Astrocyte (in vitro differentiated cells and primary cell): ENCODE data around the gene RAPGEF3.

Source experiments
- EZH2 ChIP-seq: IDR thresholded peaks from 2 replicates; pipeline ENCODE4 v1.6.1; 2012; ENCODE audit warnings: mild to moderate bottlenecking, low read length, inconsistent platforms; ENCODE audit not compliant: insufficient read depth
- TF ChIP-seq, protein P1 (sequence below): IDR thresholded peaks from 2 replicates; pipeline ENCODE4 v1.5.1; 2011; ENCODE audit warnings: low read depth, mild to moderate bottlenecking, inconsistent platforms, low read length, moderate library complexity; ENCODE audit not compliant: insufficient read depth

DNA sequence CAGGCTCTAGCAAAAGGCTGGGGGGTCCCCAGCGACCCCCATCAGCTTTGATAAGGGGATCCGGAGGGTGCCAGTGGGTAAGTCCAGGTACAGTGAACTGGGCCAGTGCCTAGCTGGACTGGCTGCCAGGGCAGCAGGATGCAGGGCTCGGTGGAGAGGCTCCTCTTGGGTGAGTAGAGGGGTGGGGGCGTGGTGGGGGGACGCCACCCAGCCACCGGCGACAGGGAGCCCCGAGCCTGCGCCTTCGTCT, 171 bp downstream of the RAPGEF3 start:
- TF ChIP-seq, protein P1, sequence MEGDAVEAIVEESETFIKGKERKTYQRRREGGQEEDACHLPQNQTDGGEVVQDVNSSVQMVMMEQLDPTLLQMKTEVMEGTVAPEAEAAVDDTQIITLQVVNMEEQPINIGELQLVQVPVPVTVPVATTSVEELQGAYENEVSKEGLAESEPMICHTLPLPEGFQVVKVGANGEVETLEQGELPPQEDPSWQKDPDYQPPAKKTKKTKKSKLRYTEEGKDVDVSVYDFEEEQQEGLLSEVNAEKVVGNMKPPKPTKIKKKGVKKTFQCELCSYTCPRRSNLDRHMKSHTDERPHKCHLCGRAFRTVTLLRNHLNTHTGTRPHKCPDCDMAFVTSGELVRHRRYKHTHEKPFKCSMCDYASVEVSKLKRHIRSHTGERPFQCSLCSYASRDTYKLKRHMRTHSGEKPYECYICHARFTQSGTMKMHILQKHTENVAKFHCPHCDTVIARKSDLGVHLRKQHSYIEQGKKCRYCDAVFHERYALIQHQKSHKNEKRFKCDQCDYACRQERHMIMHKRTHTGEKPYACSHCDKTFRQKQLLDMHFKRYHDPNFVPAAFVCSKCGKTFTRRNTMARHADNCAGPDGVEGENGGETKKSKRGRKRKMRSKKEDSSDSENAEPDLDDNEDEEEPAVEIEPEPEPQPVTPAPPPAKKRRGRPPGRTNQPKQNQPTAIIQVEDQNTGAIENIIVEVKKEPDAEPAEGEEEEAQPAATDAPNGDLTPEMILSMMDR: no peak
- TF ChIP-seq EZH2: no peak
